ENCODE results near the gene CNN2. TPM values are rescaled to one million over a fixed set of nuclear protein-coding genes. Genes with fewer than 3 reads are reported as not detected.
A peak's percentile ranks its signal among the peaks of the same experiment; 100 is the strongest.

CNN2 gene
- total RNA-seq, 2 donors from 2014 or later = 426 to 469 TPM

- H3K27ac Mint-ChIP-seq = peak overlapping the region; percentile 72
- Histone ChIP-seq H3K9ac (ENCODE audit: extremely low read depth, low read length, poor library complexity, severe bottlenecking) (no peak overlapping the region), H3K36me3 (ENCODE audit: control insufficient read depth, insufficient read depth, low read length) (peaks cover 17% of the 10 kb centered on the region), H3K27ac (ENCODE audit: low read depth, low read length) (no peak overlapping the region), H3K4me1 (ENCODE audit: control insufficient read depth, insufficient read depth, low read length) (peaks cover 13% of the 10 kb centered on the region), H3K27me3 (ENCODE audit: control insufficient read depth, insufficient read depth, low read length, poor library complexity, severe bottlenecking) (no peaks in the 10 kb centered on the region), H3K9me3 (ENCODE audit: control insufficient read depth, low read length) (no peaks in the 10 kb centered on the region), H3K4me3 (ENCODE audit: low read length) (no peak overlapping the region)
- H3K4me3 Mint-ChIP-seq = no peak overlapping the region
- no peaks in the 10 kb centered on the region for H3K36me3 Mint-ChIP-seq (ENCODE audit: low read depth)
- DNase-seq = no peak
- TF ChIP-seq, protein P1, sequence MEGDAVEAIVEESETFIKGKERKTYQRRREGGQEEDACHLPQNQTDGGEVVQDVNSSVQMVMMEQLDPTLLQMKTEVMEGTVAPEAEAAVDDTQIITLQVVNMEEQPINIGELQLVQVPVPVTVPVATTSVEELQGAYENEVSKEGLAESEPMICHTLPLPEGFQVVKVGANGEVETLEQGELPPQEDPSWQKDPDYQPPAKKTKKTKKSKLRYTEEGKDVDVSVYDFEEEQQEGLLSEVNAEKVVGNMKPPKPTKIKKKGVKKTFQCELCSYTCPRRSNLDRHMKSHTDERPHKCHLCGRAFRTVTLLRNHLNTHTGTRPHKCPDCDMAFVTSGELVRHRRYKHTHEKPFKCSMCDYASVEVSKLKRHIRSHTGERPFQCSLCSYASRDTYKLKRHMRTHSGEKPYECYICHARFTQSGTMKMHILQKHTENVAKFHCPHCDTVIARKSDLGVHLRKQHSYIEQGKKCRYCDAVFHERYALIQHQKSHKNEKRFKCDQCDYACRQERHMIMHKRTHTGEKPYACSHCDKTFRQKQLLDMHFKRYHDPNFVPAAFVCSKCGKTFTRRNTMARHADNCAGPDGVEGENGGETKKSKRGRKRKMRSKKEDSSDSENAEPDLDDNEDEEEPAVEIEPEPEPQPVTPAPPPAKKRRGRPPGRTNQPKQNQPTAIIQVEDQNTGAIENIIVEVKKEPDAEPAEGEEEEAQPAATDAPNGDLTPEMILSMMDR (conservative IDR thresholded peaks at IDR 0.05) = no peak
- H3K27me3 Mint-ChIP-seq (ENCODE audit: insufficient read depth) = no peaks in the 10 kb centered on the region
- no peaks in the 10 kb centered on the region for H3K9me3 Mint-ChIP-seq
- peaks cover 7% of the 10 kb centered on the region for H3K4me1 Mint-ChIP-seq
- WGBS, 2 experiments (ENCODE audit: insufficient coverage in 1 of 2, insufficient read length in 1 of 2) = 75 to 81% methylated on average over 23 to 31 of the region's 31 CpGs
Measured at GRCh38 chr19:1015782-1016646, 10.4 kb upstream of the CNN2 start.

- Histone ChIP-seq H3K27ac (ENCODE audit: low read depth, low read length) (peak overlapping the region; percentile 38), H3K9ac (ENCODE audit: extremely low read depth, low read length, poor library complexity, severe bottlenecking) (no peak overlapping the region), H3K27me3 (ENCODE audit: control insufficient read depth, insufficient read depth, low read length, poor library complexity, severe bottlenecking) (no peaks in the 10 kb centered on the region), H3K36me3 (ENCODE audit: control insufficient read depth, insufficient read depth, low read length) (peaks cover 17% of the 10 kb centered on the region), H3K4me1 (ENCODE audit: control insufficient read depth, insufficient read depth, low read length) (peaks cover 13% of the 10 kb centered on the region), H3K4me3 (ENCODE audit: low read length) (no peak overlapping the region), H3K9me3 (ENCODE audit: control insufficient read depth, low read length) (no peaks in the 10 kb centered on the region)
- Mint-ChIP-seq H3K4me1 (peaks cover 7% of the 10 kb centered on the region), H3K27ac (peak overlapping the region; percentile 72), H3K27me3 (ENCODE audit: insufficient read depth) (peaks cover 1% of the 10 kb centered on the region), H3K4me3 (no peak overlapping the region), H3K36me3 (ENCODE audit: low read depth) (no peaks in the 10 kb centered on the region), H3K9me3 (no peaks in the 10 kb centered on the region)
- DNase-seq = no peak
- WGBS, 2 experiments (ENCODE audit: insufficient coverage in 1 of 2, insufficient read length in 1 of 2) = 69 to 85% methylated on average over 6 to 12 of the region's 12 CpGs
- TF ChIP-seq, protein P1 (conservative IDR thresholded peaks at IDR 0.05) = no peak
Measured at GRCh38 chr19:1016647-1017114, 9.7 kb upstream of the CNN2 start.

DNA sequence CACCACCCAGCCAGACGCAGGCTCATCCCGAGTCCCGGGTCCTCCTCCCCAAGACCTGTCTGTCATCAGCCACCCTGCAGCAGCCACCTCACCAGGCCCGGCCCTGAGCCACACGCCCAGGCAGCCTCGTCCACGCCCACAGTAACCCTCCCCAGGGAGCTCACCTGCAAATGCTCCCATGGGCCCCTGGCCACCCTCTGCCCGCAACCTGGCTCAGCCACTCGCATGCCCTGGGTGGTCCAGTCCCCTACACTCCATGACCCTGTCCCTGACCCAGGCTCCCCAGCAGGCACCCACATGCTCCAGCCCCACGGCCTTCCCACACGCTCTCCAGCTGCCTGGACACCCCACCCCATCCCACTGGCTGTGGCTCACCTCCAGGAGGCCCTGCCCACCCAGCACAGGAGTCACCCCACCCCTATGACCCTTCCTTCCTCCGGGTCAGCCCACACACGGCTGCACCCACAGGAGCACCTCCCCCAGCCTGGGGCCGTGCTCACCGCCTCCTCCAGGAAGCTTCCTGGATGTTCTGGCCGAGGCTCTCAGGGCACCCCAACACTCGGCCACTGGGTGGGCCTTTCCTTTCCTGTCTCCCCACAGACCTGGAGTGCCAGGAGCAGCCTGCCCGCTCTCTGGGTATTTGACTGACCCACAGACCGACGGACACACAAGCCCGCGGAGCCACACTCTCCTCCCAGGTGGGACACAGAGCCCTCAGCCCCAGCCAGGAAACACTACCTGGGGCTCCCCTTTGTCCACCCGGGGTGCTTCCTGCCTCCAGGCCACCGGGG is 9.1 kb upstream of the CNN2 start:
- Histone ChIP-seq H3K9ac (ENCODE audit: extremely low read depth, low read length, poor library complexity, severe bottlenecking) (no peak overlapping the region), H3K9me3 (ENCODE audit: control insufficient read depth, low read length) (no peaks in the 10 kb centered on the region), H3K36me3 (ENCODE audit: control insufficient read depth, insufficient read depth, low read length) (peaks cover 17% of the 10 kb centered on the region), H3K4me3 (ENCODE audit: low read length) (no peak overlapping the region), H3K27me3 (ENCODE audit: control insufficient read depth, insufficient read depth, low read length, poor library complexity, severe bottlenecking) (no peaks in the 10 kb centered on the region), H3K4me1 (ENCODE audit: control insufficient read depth, insufficient read depth, low read length) (peaks cover 13% of the 10 kb centered on the region), H3K27ac (ENCODE audit: low read depth, low read length) (peak overlapping the region; percentile 38)
- H3K9me3 Mint-ChIP-seq = no peaks in the 10 kb centered on the region
- H3K27ac Mint-ChIP-seq = peak overlapping the region; percentile 72
- H3K4me3 Mint-ChIP-seq = no peak overlapping the region
- peaks cover 7% of the 10 kb centered on the region for H3K4me1 Mint-ChIP-seq
- H3K27me3 Mint-ChIP-seq (ENCODE audit: insufficient read depth) = peaks cover 1% of the 10 kb centered on the region
- H3K36me3 Mint-ChIP-seq (ENCODE audit: low read depth) = no peaks in the 10 kb centered on the region
- DNase-seq = no peak
- TF ChIP-seq, protein P1 (conservative IDR thresholded peaks at IDR 0.05) = no peak
- 88 to 92% methylated on average over 12 to 24 of the region's 24 CpGs for whole genome bisulfite sequencing, 2 experiments (ENCODE audit: insufficient coverage in 1 of 2, insufficient read length in 1 of 2)
